GM12873 (cell line): ENCODE data around the gene NEGR1.

Source experiments
- CTCF ChIP-seq: IDR thresholded peaks from 2 replicates; pipeline ENCODE4 v1.5.1; 2012; ENCODE audit warnings: low read depth, mild to moderate bottlenecking, moderate library complexity, low read length, control low read depth; ENCODE audit not compliant: insufficient read depth; ENCODE audit errors: missing control alignments

NEGR1 gene

GRCh38 chr1:72285074-72285425 lies 2.7 kb upstream of the NEGR1 start:
- TF ChIP-seq CTCF, result no peak

GRCh38 chr1:72284348-72285073 lies 2.2 kb upstream of the NEGR1 start:
- no peak for TF ChIP-seq CTCF

- no peak for TF ChIP-seq CTCF
These were observed 1.7 kb upstream of the NEGR1 start for GRCh38 chr1:72284084-72284347.

- TF ChIP-seq CTCF, result no peak
These were observed 1.2 kb upstream of the NEGR1 start for GRCh38 chr1:72283307-72284083.

- no peak for TF ChIP-seq CTCF
These were observed 625 bp upstream of the NEGR1 start for GRCh38 chr1:72283022-72283306.

- TF ChIP-seq CTCF, result no peak
These were observed 585 bp downstream of the NEGR1 start for GRCh38 chr1:72281637-72282270.

- no peak for TF ChIP-seq CTCF
These were observed 1.2 kb downstream of the NEGR1 start for GRCh38 chr1:72281144-72281543.
